Chondrocyte (in vitro differentiated cells): ENCODE data around the gene RAB44. TPM values are rescaled to one million over a fixed set of nuclear protein-coding genes. Genes with fewer than 3 reads are reported as not detected.
A peak's percentile ranks its signal among the peaks of the same experiment; 100 is the strongest.

Experiments
- DNase-seq: peaks from one replicate; pipeline ENCODE4 v3.0.0; 2021; ENCODE audit warnings: mixed read lengths, low spot score
- H3K27ac Mint-ChIP-seq: one replicate; pipeline ENCODE4 v1.8.0; 2021; ENCODE audit warnings: mild to moderate bottlenecking, moderate library complexity, mixed read lengths; ENCODE audit not compliant: unreplicated experiment
- H3K27me3 Mint-ChIP-seq: 2 replicates; pipeline ENCODE4 v1.8.0; 2021; ENCODE audit warnings: low read depth, mixed read lengths
- H3K36me3 Mint-ChIP-seq: 2 replicates; pipeline ENCODE4 v1.8.0; 2021; ENCODE audit warnings: low read depth, mixed read lengths
- H3K4me1 Mint-ChIP-seq: 2 replicates; pipeline ENCODE4 v1.8.0; 2021; ENCODE audit warnings: low read depth, mild to moderate bottlenecking, mixed read lengths
- H3K4me3 Mint-ChIP-seq: one replicate; pipeline ENCODE4 v1.8.0; 2021; ENCODE audit warnings: mild to moderate bottlenecking, moderate library complexity, mixed read lengths; ENCODE audit not compliant: unreplicated experiment
- H3K9me3 Mint-ChIP-seq: 2 replicates; pipeline ENCODE4 v1.8.0; 2021; ENCODE audit warnings: low read depth, mixed read lengths
- CTCF ChIP-seq: fragments of 200-600 bp; sonication (generic); IDR thresholded peaks from 2 replicates; pipeline ENCODE4 v1.5.0; 2021; ENCODE audit warnings: antibody characterized with exemption, mild to moderate bottlenecking, moderate library complexity
- total RNA-seq: library from RNA; stranded (reverse); gene quantifications from 3 replicates; pipeline ENCODE4 v1.2.1, GENCODE V29; 2021

RAB44 gene
- total RNA-seq, 1 donor from 2014 or later, result not detected

- Mint-ChIP-seq H3K9me3 (no peaks in the 10 kb centered on the region), H3K27ac (no peak overlapping the region), H3K4me3 (no peak overlapping the region), H3K27me3 (no peaks in the 10 kb centered on the region), H3K36me3 (no peaks in the 10 kb centered on the region), H3K4me1 (peaks cover 5% of the 10 kb centered on the region)
- no peak for TF ChIP-seq CTCF
- DNase-seq, result no peak
Observed at GRCh38 chr6:36713846-36714245, 16.2 kb downstream of the RAB44 start.

GRCh38 chr6:36714511-36714910, 16.9 kb downstream of the RAB44 start:
- Mint-ChIP-seq H3K4me1 (peaks cover 5% of the 10 kb centered on the region), H3K27me3 (no peaks in the 10 kb centered on the region), H3K36me3 (no peaks in the 10 kb centered on the region), H3K27ac (no peak overlapping the region), H3K4me3 (no peak overlapping the region), H3K9me3 (no peaks in the 10 kb centered on the region)
- TF ChIP-seq CTCF, result no peak
- no peak for DNase-seq

- no peak overlapping the region for H3K4me3 Mint-ChIP-seq
- H3K36me3 Mint-ChIP-seq, result no peaks in the 10 kb centered on the region
- H3K27me3 Mint-ChIP-seq, result no peaks in the 10 kb centered on the region
- peaks cover 5% of the 10 kb centered on the region for H3K4me1 Mint-ChIP-seq
- no peak overlapping the region for H3K27ac Mint-ChIP-seq
- no peak for TF ChIP-seq CTCF
- DNase-seq, result no peak
- H3K9me3 Mint-ChIP-seq, result no peaks in the 10 kb centered on the region
Observed at GRCh38 chr6:36715469-36715868, 17.8 kb downstream of the RAB44 start.

- Mint-ChIP-seq H3K36me3 (no peaks in the 10 kb centered on the region), H3K27me3 (no peaks in the 10 kb centered on the region), H3K4me1 (peaks cover 4% of the 10 kb centered on the region), H3K4me3 (no peak overlapping the region), H3K9me3 (no peaks in the 10 kb centered on the region), H3K27ac (no peak overlapping the region)
- no peak for DNase-seq
- TF ChIP-seq CTCF, result no peak
Observed at GRCh38 chr6:36716476-36717093, 19.0 kb downstream of the RAB44 start.

- no peak overlapping the region for H3K27ac Mint-ChIP-seq
- TF ChIP-seq CTCF, result no peak
- H3K4me3 Mint-ChIP-seq, result peak overlapping the region; percentile 6
- no peaks in the 10 kb centered on the region for H3K36me3 Mint-ChIP-seq
- H3K4me1 Mint-ChIP-seq, result no peaks in the 10 kb centered on the region
- H3K9me3 Mint-ChIP-seq, result no peaks in the 10 kb centered on the region
- DNase-seq, result no peak
- no peaks in the 10 kb centered on the region for H3K27me3 Mint-ChIP-seq
Observed at GRCh38 chr6:36717231-36717825, 19.7 kb downstream of the RAB44 start.
